Osteocyte (in vitro differentiated cells): ENCODE results near the gene TTYH2. TPM values are rescaled to one million over a fixed set of nuclear protein-coding genes. Genes with fewer than 3 reads are reported as not detected.

ENCODE experiments used
- DNase-seq: peaks from one replicate; pipeline ENCODE4 v3.0.0; 2021; ENCODE audit warnings: mixed read lengths; ENCODE audit not compliant: unreplicated experiment; ENCODE audit errors: extremely low spot score
- H3K27ac Mint-ChIP-seq: one replicate; pipeline ENCODE4 v1.8.0; 2021; ENCODE audit warnings: mild to moderate bottlenecking, mixed read lengths; ENCODE audit not compliant: unreplicated experiment
- H3K27me3 Mint-ChIP-seq: one replicate; pipeline ENCODE4 v1.8.0; 2021; ENCODE audit warnings: mixed read lengths; ENCODE audit not compliant: unreplicated experiment
- H3K36me3 Mint-ChIP-seq: one replicate; pipeline ENCODE4 v1.8.0; 2021; ENCODE audit warnings: mixed read lengths; ENCODE audit not compliant: unreplicated experiment
- H3K4me1 Mint-ChIP-seq: one replicate; pipeline ENCODE4 v1.8.0; 2021; ENCODE audit warnings: mixed read lengths; ENCODE audit not compliant: unreplicated experiment
- H3K4me3 Mint-ChIP-seq: one replicate; pipeline ENCODE4 v1.8.0; 2021; ENCODE audit warnings: mild to moderate bottlenecking, moderate library complexity, mixed read lengths; ENCODE audit not compliant: unreplicated experiment
- H3K9me3 Mint-ChIP-seq: one replicate; pipeline ENCODE4 v1.8.0; 2021; ENCODE audit warnings: mixed read lengths; ENCODE audit not compliant: unreplicated experiment
- total RNA-seq: library from RNA; stranded (reverse); gene quantifications from 2 replicates; pipeline ENCODE4 v1.2.1, GENCODE V29; 2021
- TF ChIP-seq, protein P1 (sequence below): fragments of 200-600 bp; sonication (generic); IDR thresholded peaks from 2 replicates; pipeline ENCODE4 v1.5.0; 2021; ENCODE audit warnings: antibody characterized with exemption, mild to moderate bottlenecking, moderate library complexity

TTYH2 gene
- total RNA-seq, 1 donor from 2014 or later = 1.8 TPM

DNA sequence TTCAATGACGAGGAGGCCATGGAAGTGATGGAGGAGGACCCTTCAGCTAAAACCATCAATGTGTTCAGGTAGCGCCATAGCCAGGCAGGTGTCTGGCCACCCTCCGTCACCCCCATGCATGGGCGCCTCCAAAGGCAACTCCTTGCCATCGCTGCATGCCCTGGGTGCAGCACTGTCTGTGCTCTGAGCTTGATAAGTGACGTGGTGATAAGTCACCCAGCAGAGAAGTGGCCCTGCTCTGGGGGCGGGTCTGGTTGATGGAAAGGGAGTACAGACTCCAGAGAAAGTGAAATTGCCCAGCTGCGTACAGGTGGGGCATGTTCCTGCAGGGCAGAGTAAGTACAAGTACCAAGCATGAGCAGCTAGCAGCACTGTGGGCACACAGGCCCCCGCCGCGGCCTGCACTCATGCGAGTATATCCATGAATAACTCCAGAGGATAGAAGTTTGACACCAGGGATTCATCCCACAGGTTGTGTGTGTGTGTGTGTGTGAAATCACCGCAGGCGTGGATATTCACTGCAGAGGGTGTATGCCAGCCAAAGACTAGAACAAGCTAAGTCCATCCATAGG, 73.7 kb downstream of the TTYH2 start:
- no peaks in the 10 kb centered on the region for H3K36me3 Mint-ChIP-seq
- TF ChIP-seq, protein P1, sequence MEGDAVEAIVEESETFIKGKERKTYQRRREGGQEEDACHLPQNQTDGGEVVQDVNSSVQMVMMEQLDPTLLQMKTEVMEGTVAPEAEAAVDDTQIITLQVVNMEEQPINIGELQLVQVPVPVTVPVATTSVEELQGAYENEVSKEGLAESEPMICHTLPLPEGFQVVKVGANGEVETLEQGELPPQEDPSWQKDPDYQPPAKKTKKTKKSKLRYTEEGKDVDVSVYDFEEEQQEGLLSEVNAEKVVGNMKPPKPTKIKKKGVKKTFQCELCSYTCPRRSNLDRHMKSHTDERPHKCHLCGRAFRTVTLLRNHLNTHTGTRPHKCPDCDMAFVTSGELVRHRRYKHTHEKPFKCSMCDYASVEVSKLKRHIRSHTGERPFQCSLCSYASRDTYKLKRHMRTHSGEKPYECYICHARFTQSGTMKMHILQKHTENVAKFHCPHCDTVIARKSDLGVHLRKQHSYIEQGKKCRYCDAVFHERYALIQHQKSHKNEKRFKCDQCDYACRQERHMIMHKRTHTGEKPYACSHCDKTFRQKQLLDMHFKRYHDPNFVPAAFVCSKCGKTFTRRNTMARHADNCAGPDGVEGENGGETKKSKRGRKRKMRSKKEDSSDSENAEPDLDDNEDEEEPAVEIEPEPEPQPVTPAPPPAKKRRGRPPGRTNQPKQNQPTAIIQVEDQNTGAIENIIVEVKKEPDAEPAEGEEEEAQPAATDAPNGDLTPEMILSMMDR = no peak
- no peaks in the 10 kb centered on the region for H3K9me3 Mint-ChIP-seq
- no peaks in the 10 kb centered on the region for H3K4me1 Mint-ChIP-seq
- no peak overlapping the region for H3K27ac Mint-ChIP-seq
- H3K27me3 Mint-ChIP-seq = no peaks in the 10 kb centered on the region
- H3K4me3 Mint-ChIP-seq = no peak overlapping the region
- DNase-seq = no peak

DNA sequence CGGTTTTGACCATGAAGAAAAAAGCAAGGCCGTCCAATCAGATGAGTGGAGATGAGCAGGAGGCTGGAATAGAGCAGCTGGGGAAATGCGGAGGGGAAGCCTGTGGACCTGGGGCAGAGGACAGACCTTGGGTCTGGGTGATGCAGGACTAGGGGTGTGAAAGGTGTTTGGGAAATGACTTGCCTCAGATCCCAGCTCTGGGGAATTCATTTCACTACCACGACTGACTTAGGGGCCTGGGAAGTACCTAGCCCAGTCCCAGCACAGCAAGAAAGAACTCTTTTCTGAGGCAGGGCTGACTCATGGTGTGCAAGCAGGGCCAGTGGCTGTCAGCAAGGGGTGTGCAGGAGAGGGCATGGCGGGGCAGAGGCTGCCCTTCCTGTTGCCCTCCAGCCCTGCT, 75.4 kb downstream of the TTYH2 start:
- Mint-ChIP-seq H3K27me3 (no peaks in the 10 kb centered on the region), H3K4me3 (no peak overlapping the region), H3K36me3 (no peaks in the 10 kb centered on the region), H3K4me1 (no peaks in the 10 kb centered on the region), H3K27ac (no peak overlapping the region), H3K9me3 (no peaks in the 10 kb centered on the region)
- no peak for DNase-seq
- TF ChIP-seq, protein P1 = no peak

DNA sequence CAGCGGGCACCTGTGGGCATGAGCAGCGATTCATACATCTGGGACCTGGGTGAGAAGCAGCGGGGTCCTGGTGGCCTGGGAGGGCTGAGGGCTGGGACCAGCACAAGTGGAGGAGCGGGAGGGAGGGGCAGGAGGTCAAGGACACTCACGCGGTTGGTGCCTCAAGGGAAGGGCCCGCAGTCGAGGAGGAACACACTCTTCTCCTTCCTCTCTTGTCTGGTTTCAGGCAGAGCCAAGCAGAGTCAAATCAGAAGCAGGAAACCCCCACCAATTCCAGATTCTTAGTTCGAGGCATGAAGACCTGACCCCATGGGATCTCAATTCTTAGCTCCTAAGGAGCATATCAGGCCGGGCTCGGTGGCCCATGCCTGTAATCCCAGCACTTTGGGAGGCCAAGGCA, 76.3 kb downstream of the TTYH2 start:
- H3K36me3 Mint-ChIP-seq = no peaks in the 10 kb centered on the region
- TF ChIP-seq, protein P1 = no peak
- H3K27me3 Mint-ChIP-seq = peaks cover under 1% of the 10 kb centered on the region
- no peaks in the 10 kb centered on the region for H3K9me3 Mint-ChIP-seq
- no peak for DNase-seq
- H3K4me3 Mint-ChIP-seq = no peak overlapping the region
- no peaks in the 10 kb centered on the region for H3K4me1 Mint-ChIP-seq
- no peak overlapping the region for H3K27ac Mint-ChIP-seq

DNA sequence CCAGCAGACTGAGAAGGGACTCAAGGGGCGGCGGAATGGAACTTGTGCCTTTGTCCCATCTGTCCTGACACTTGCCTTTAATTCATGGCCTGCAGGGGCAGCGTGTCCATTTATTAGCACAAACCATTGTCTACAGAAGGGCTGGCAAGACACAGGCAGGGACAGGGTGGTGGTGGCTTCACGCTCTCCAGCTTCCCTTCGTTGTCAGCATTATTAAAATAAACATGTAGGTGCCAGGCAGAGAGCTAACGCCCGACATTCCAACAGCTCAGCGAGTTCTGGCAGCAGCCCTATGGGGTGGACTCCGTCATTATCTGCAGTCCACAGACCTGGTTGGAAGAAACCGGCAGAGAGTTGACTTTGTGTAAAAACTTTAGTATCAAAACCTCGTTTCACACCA, 77.0 kb downstream of the TTYH2 start:
- Mint-ChIP-seq H3K27me3 (peaks cover 3% of the 10 kb centered on the region), H3K4me3 (no peak overlapping the region), H3K9me3 (no peaks in the 10 kb centered on the region), H3K4me1 (no peaks in the 10 kb centered on the region), H3K36me3 (no peaks in the 10 kb centered on the region), H3K27ac (no peak overlapping the region)
- TF ChIP-seq, protein P1 = no peak
- DNase-seq = no peak

DNA sequence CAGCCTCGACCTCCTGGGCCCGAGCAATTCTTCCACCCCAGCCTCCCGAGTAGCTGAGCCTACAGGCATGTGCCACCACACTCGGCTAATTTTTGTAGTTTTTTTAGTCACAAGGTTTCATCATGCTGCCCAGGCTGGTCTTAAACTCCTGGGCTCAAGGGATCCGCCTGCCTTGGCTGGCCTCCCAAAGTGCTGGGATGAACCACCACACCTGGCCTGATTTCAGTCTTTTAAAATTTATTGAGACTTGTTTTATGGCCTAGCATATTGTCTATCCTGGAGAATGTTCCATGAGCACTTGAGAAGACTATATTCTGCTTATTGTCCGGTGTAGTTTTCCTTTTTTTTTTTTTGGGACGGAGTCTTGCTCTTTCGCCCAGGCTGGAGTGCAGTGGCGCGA, 79.1 kb downstream of the TTYH2 start:
- Mint-ChIP-seq H3K27me3 (peaks cover 14% of the 10 kb centered on the region), H3K9me3 (no peaks in the 10 kb centered on the region), H3K27ac (no peak overlapping the region), H3K4me1 (peaks cover 1% of the 10 kb centered on the region), H3K36me3 (no peaks in the 10 kb centered on the region), H3K4me3 (no peak overlapping the region)
- TF ChIP-seq, protein P1 = no peak
- DNase-seq = no peak
